HepG2 (cell line): ENCODE measurements around the gene RNF126. TPM values are rescaled to one million over a fixed set of nuclear protein-coding genes. Genes with fewer than 3 reads are reported as not detected.

Experiments used
- ATAC-seq: fragments of 200-7000 bp; cut with Tn5 transposase; 3 replicates; pipeline ENCODE4 v1.9.1; 2020; ENCODE audit warnings: mild to moderate bottlenecking, moderate library complexity
- BruUV-seq: library from RNA; stranded (reverse); fragments of 400-500 nt; replicated peaks from 2 replicates; lab custom pipeline; 2021; lab: Mats Ljungman, UMichigan
- CTCF ChIA-PET: fragments of 300-600 bp; formaldehyde crosslinking; extraction: SDS; loops from one replicate; lab custom pipeline; 2021; ENCODE audit warnings: low total read pairs, inconsistent platforms, low intra/inter-chr PET ratio; lab: Yijun Ruan, JAX
- POLR2A ChIA-PET: fragments of 350-600 bp; sonication (Branson Sonifier 250); formaldehyde crosslinking; loops from one replicate; lab custom pipeline; 2020; ENCODE audit warnings: antibody characterized with exemption, inconsistent platforms; lab: Yijun Ruan, JAX
- DNase-seq: peaks from one replicate; pipeline ENCODE4 v3.0.0-alpha.2; 2015; ENCODE audit warnings: low spot score
- FAIRE-seq: peaks from 3 replicates; lab custom pipeline; 2011; peaks lifted over from hg19 to GRCh38; lab: Jason Lieb, UNC
- H2AFZ ChIP-seq: one replicate; pipeline ENCODE4 v1.6.1; 2011; ENCODE audit warnings: low read length, inconsistent platforms
- H3K27ac ChIP-seq: fragments of 300-600 bp; 3 replicates; pipeline ENCODE4 v1.8.0; 2011; ENCODE audit warnings: mixed run types, mild to moderate bottlenecking, mixed read lengths, low read length, inconsistent platforms; ENCODE audit not compliant: insufficient read depth; ENCODE audit errors: extremely low read length
- H3K27me3 ChIP-seq, 2 experiments: fragments of 200-600 bp in 1 of 2; 2 replicates in 1 of 2; 3 replicates in 1 of 2; pipeline versions ENCODE4 v1.6.0 to v1.8.0; 2011; ENCODE audit warnings: low read length in 2 of 2, mild to moderate bottlenecking in 2 of 2, moderate library complexity in 2 of 2, inconsistent platforms in 1 of 2; ENCODE audit not compliant: insufficient read depth in 2 of 2, control insufficient read depth in 1 of 2
- H3K36me3 ChIP-seq, 2 experiments: fragments of 200-600 bp in 1 of 2; replicated peaks in 1 of 2; 2 replicates in 1 of 2; 3 replicates in 1 of 2; pipeline versions ENCODE4 v1.5.1 to v1.8.0; 2011; ENCODE audit warnings: low read length in 2 of 2, inconsistent platforms in 1 of 2; ENCODE audit not compliant: insufficient read depth in 2 of 2, control insufficient read depth in 1 of 2
- H3K4me1 ChIP-seq: 2 replicates; pipeline ENCODE4 v1.5.1; 2012; ENCODE audit warnings: low read length, inconsistent platforms; ENCODE audit not compliant: insufficient read depth
- H3K4me2 ChIP-seq: 2 replicates; pipeline ENCODE4 v1.6.0; 2011; ENCODE audit warnings: low read depth, low read length, inconsistent platforms
- H3K4me3 ChIP-seq, 3 experiments: fragments of 200-600 bp in 1 of 3; sonication (generic), shearing (Covaris generic) in 1 of 3; replicated peaks in 1 of 3; 2 replicates each; pipeline ENCODE4 v1.5.1; 2011 to 2016; ENCODE audit warnings: low read length in 3 of 3, inconsistent platforms in 2 of 3, low read depth in 2 of 3, mild to moderate bottlenecking in 2 of 3, control low read depth in 1 of 3, mixed read lengths in 1 of 3; ENCODE audit not compliant: insufficient read depth in 1 of 3
- H3K79me2 ChIP-seq: one replicate; pipeline ENCODE4 v1.6.1; 2011; ENCODE audit warnings: low read length, inconsistent platforms; ENCODE audit not compliant: insufficient read depth
- H3K9ac ChIP-seq: 2 replicates; pipeline ENCODE4 v1.6.0; 2011; ENCODE audit warnings: mild to moderate bottlenecking, low read depth, low read length, inconsistent platforms; ENCODE audit not compliant: insufficient read depth
- H3K9me3 ChIP-seq: 2 replicates; pipeline ENCODE4 v1.5.1; 2012; ENCODE audit warnings: mild to moderate bottlenecking, low read length
- H4K20me1 ChIP-seq: 2 replicates; pipeline ENCODE4 v1.6.0; 2011; ENCODE audit warnings: inconsistent platforms, mild to moderate bottlenecking, low read length, moderate library complexity; ENCODE audit not compliant: insufficient read depth
- ARID4A ChIP-seq: sonication (generic); formaldehyde crosslinking; IDR thresholded peaks from 2 replicates; pipeline ENCODE4 v1.5.0; 2020; ENCODE audit warnings: mild to moderate bottlenecking, missing genetic modification reagents, borderline replicate concordance
- ETS1 ChIP-seq: sonication (generic); formaldehyde crosslinking; IDR thresholded peaks from 2 replicates; pipeline ENCODE4 v1.4.0; 2020; ENCODE audit warnings: missing genetic modification reagents
- RBFOX2 ChIP-seq: fragments of 200-400 bp; formaldehyde crosslinking; IDR thresholded peaks from 2 replicates; pipeline ENCODE4 v1.6.1; 2017; ENCODE audit warnings: low read depth, mild to moderate bottlenecking, low read length
- RXRB ChIP-seq: IDR thresholded peaks from 2 replicates; pipeline ENCODE4 v1.6.1; 2016; ENCODE audit warnings: borderline replicate concordance, missing genetic modification reagents, missing compliant biosample characterization
- TAF15 ChIP-seq: fragments of 200-400 bp; formaldehyde crosslinking; IDR thresholded peaks from one replicate; pipeline ENCODE4 v1.6.1; 2018; ENCODE audit warnings: mild to moderate bottlenecking, low read depth, low read length; ENCODE audit not compliant: poor library complexity, severe bottlenecking
- WGBS: methylation state at CpG from one replicate; pipeline ENCODE4 v1.1.6; 2017; ENCODE audit warnings: low lambda C conversion rate; 5-methylcytosine and 5-hydroxymethylcytosine counted together
- in situ Hi-C: cut with HindIII; loops from 2 replicates; pipeline ENCODE4 v1.10.0; 2017; ENCODE audit warnings: low pct_unique_long_range_greater_than_20kb; ENCODE audit not compliant: extremely low pct_ligation_motif_present
- intact Hi-C: fragments of 100-400 bp; cut with micrococcal nuclease; formaldehyde crosslinking; loops from one replicate; pipeline ENCODE4 v1.10.0; 2022; ENCODE audit not compliant: unreplicated experiment
- polyA plus RNA-seq, 8 experiments: library from polyadenylated mRNA; depleted of rRNA in 3 of 8; stranded (reverse) in 7 of 8; unstranded in 1 of 8; fragments of >200 nt; fragmentation: Illumina TruSeq in 4 of 8; extraction: Trizol in 4 of 8; gene quantifications; 2 replicates each; pipeline versions ENCODE4 v1.2.1 to v1.2.3, GENCODE V29; 2011 to 2016; ENCODE audit warnings: low read depth in 4 of 8, missing spikeins in 1 of 8, mixed read lengths in 1 of 8; ENCODE audit not compliant: insufficient read depth in 1 of 8
- total RNA-seq, 5 experiments: library from RNA; depleted of rRNA; stranded (reverse); fragments of >200 nt; fragmentation: Illumina TruSeq; extraction: Trizol; gene quantifications; 2 replicates each; pipeline ENCODE4 v1.2.3, GENCODE V29; 2016; ENCODE audit warnings: low read depth in 1 of 5

The RNF126 gene
- total and polyA plus RNA-seq, 2 of the 13 experiments (the other 11 are each of a cell fraction or from before 2014, with no cell fraction given), result 23.2 to 34.0 TPM

- DNase-seq, result no peak
These were observed 4.8 kb downstream of the RNF126 start for GRCh38 chr19:658059-658839.

More at GRCh38 chr19:658059-658839, 4.8 kb downstream of the RNF126 start:
- no peak overlapping the region for H2AFZ ChIP-seq
- 94% methylated on average over 16 of the region's 33 CpGs for WGBS
- no peak overlapping the region for H3K27ac ChIP-seq
- ATAC-seq (no peak), FAIRE-seq (no peak)
- H3K4me3 ChIP-seq, result no peak overlapping the region
- H3K4me1 ChIP-seq, result peaks cover 42% of the 10 kb centered on the region
- no peaks in the 10 kb centered on the region; a peak in 1 of 5 replicates for H3K27me3 ChIP-seq
- in situ Hi-C loops, result no loop called here
- H3K79me2 ChIP-seq, result peaks cover 92% of the 10 kb centered on the region
- no peaks in the 10 kb centered on the region for H3K9me3 ChIP-seq
- POLR2A ChIA-PET, result interaction anchor here (1.1 kb wide), 1 partner anchor 25 kb away, joined by 3 read pairs; the partner anchor contains the start of gene POLRMT
- no peak overlapping the region; the same call in 1 of the 2 replicates for H3K4me2 ChIP-seq
- intact Hi-C loops, result no loop called here
- H3K36me3 ChIP-seq, result peaks cover 10 to 41% of the 10 kb centered on the region in 2 experiments; a peak in 4 of 5 replicates
- CTCF ChIA-PET, result no interaction called here
- H3K9ac ChIP-seq, result no peak overlapping the region
- TF ChIP-seq TAF15, result peak; percentile 20
- peak; percentile 71 for TF ChIP-seq RBFOX2
- TF ChIP-seq RXRB (CRISPR knock-in tag), result no peak
- TF ChIP-seq ETS1 (CRISPR knock-in tag), result no peak
- 0 out of 2 replicates have a peak, but pooled peaks have one; percentile 26 for TF ChIP-seq ARID4A
- no TSS peak for BruUV-seq
- peaks cover 80% of the 10 kb centered on the region for H4K20me1 ChIP-seq
